ENCODE results near the gene SRP68.

Gene SRP68

DNA sequence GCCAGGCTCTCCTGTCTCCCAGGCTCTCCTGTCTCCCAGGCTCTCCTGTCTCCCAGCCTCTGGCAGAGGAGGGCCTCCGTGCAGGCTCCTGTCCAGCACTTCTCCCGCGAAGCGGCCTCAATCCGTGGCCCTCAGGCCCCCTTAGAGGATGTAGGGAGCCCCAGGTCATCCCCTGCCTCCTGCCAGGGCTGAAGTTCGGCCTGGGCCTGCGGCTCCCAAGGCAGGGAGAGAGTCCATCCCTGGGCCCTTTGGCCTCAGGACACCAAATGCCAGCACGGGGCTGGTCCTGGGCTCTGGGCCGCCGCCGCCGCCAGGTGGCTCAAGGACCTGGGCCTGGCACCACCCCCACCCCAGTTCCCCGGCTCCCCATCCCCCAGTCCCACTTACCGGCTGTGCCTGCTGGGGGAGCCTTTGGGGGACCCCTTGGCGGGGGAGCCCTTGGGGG, 45.6 kb downstream of the SRP68 start (continued):
- TF ChIP-seq ZNF518A (tag by site-specific recombination; conservative IDR thresholded peaks at IDR 0.05; ENCODE audit: low read depth): no peak
- no peak for TF ChIP-seq TCF7L2 (IDR thresholded peaks at IDR 0.05; ENCODE audit: borderline replicate concordance, low read depth, low read length)
- no peak for TF ChIP-seq MYNN (tag by site-specific recombination; IDR thresholded peaks at IDR 0.05; ENCODE audit: borderline replicate concordance)
- TF ChIP-seq, protein P1, sequence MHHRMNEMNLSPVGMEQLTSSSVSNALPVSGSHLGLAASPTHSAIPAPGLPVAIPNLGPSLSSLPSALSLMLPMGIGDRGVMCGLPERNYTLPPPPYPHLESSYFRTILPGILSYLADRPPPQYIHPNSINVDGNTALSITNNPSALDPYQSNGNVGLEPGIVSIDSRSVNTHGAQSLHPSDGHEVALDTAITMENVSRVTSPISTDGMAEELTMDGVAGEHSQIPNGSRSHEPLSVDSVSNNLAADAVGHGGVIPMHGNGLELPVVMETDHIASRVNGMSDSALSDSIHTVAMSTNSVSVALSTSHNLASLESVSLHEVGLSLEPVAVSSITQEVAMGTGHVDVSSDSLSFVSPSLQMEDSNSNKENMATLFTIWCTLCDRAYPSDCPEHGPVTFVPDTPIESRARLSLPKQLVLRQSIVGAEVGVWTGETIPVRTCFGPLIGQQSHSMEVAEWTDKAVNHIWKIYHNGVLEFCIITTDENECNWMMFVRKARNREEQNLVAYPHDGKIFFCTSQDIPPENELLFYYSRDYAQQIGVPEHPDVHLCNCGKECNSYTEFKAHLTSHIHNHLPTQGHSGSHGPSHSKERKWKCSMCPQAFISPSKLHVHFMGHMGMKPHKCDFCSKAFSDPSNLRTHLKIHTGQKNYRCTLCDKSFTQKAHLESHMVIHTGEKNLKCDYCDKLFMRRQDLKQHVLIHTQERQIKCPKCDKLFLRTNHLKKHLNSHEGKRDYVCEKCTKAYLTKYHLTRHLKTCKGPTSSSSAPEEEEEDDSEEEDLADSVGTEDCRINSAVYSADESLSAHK (tag by site-specific recombination; IDR thresholded peaks at IDR 0.05): no peak

GRCh38 chr17:76025294-76025693, 47.0 kb downstream of the SRP68 start:
- Histone ChIP-seq H3K36me3 (ENCODE audit: control insufficient read depth in 2 of 2, insufficient read depth in 1 of 2, low read length in 2 of 2) (no peaks in the 10 kb centered on the region), H3K4me3 (ENCODE audit: low read depth, low read length) (no peak overlapping the region), H3K9me3 (ENCODE audit: control insufficient read depth, insufficient read depth, low read depth, low read length) (no peaks in the 10 kb centered on the region), H3K27ac (ENCODE audit: extremely low read depth, low read depth, low read length) (no peak overlapping the region), H3K4me1 (ENCODE audit: control insufficient read depth, insufficient read depth, low read length) (peaks cover 12% of the 10 kb centered on the region)
- TF ChIP-seq KLF1 (tag by site-specific recombination; IDR thresholded peaks at IDR 0.05) (peak; percentile 75), KLF10 (tag by site-specific recombination; IDR thresholded peaks at IDR 0.05) (no peak), ZNF19 (tag by site-specific recombination; IDR thresholded peaks at IDR 0.05; ENCODE audit: low read depth) (no peak)
- ChIA-PET CTCF (interaction anchor here (1.8 kb wide), 1 partner anchor 11 kb away, joined by 6 read pairs; no protein-coding TSS in a partner anchor), POLR2A (interaction anchor here (0.7 kb wide), 1 partner anchor 503 kb away, joined by 4 read pairs; no protein-coding TSS in a partner anchor)

DNA sequence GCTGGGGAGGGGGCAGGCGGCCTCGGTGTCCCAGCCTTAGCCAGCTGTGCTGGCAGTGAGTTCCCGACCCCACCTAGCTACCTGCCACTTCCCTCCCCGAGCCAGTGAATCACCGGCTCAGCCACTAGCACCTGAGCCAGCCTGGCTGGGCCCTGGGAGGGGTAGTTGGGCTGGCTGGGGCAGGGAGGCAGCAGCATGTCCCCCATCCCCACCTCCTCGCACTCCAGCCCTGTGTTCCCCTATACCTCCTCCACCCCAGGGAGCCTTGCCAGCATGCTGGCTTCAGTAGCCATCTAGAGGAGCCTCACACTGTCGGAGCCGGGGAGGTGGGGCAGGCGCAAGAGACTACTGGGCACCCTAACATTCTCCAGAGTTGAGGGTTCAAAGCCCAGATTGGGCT, 48.0 kb downstream of the SRP68 start:
- Histone ChIP-seq H3K9me3 (ENCODE audit: control insufficient read depth, insufficient read depth, low read depth, low read length) (no peaks in the 10 kb centered on the region), H3K36me3 (ENCODE audit: control insufficient read depth in 2 of 2, insufficient read depth in 1 of 2, low read length in 2 of 2) (no peaks in the 10 kb centered on the region), H3K27ac (ENCODE audit: extremely low read depth, low read depth, low read length) (no peak overlapping the region), H3K4me3 (ENCODE audit: low read depth, low read length) (no peak overlapping the region), H3K4me1 (ENCODE audit: control insufficient read depth, insufficient read depth, low read length) (peaks cover 10% of the 10 kb centered on the region; the same call in 1 of the 2 replicates)
- ChIA-PET CTCF (interaction anchor here (0.9 kb wide), 1 partner anchor 11 kb away, joined by 4 read pairs; no protein-coding TSS in a partner anchor), POLR2A (interaction anchor here (0.6 kb wide), 2 partner anchors 8 to 834 kb away, joined by 3 to 5 read pairs; no protein-coding TSS in a partner anchor)
- TF ChIP-seq ZNF560 (tag by site-specific recombination; IDR thresholded peaks at IDR 0.05; ENCODE audit: borderline replicate concordance) (no peak), ZNF2 (tag by site-specific recombination; IDR thresholded peaks at IDR 0.05) (no peak), ZNF140 (tag by site-specific recombination; IDR thresholded peaks at IDR 0.05) (no peak), ZXDB (tag by site-specific recombination; IDR thresholded peaks at IDR 0.05) (no peak)
- TF ChIP-seq, protein P2, sequence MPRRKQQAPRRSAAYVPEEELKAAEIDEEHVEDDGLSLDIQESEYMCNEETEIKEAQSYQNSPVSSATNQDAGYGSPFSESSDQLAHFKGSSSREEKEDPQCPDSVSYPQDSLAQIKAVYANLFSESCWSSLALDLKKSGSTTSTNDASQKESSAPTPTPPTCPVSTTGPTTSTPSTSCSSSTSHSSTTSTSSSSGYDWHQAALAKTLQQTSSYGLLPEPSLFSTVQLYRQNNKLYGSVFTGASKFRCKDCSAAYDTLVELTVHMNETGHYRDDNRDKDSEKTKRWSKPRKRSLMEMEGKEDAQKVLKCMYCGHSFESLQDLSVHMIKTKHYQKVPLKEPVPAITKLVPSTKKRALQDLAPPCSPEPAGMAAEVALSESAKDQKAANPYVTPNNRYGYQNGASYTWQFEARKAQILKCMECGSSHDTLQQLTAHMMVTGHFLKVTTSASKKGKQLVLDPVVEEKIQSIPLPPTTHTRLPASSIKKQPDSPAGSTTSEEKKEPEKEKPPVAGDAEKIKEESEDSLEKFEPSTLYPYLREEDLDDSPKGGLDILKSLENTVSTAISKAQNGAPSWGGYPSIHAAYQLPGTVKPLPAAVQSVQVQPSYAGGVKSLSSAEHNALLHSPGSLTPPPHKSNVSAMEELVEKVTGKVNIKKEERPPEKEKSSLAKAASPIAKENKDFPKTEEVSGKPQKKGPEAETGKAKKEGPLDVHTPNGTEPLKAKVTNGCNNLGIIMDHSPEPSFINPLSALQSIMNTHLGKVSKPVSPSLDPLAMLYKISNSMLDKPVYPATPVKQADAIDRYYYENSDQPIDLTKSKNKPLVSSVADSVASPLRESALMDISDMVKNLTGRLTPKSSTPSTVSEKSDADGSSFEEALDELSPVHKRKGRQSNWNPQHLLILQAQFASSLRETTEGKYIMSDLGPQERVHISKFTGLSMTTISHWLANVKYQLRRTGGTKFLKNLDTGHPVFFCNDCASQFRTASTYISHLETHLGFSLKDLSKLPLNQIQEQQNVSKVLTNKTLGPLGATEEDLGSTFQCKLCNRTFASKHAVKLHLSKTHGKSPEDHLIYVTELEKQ (tag by site-specific recombination; IDR thresholded peaks at IDR 0.05; ENCODE audit: borderline replicate concordance): no peak
- TF ChIP-seq, protein P3, sequence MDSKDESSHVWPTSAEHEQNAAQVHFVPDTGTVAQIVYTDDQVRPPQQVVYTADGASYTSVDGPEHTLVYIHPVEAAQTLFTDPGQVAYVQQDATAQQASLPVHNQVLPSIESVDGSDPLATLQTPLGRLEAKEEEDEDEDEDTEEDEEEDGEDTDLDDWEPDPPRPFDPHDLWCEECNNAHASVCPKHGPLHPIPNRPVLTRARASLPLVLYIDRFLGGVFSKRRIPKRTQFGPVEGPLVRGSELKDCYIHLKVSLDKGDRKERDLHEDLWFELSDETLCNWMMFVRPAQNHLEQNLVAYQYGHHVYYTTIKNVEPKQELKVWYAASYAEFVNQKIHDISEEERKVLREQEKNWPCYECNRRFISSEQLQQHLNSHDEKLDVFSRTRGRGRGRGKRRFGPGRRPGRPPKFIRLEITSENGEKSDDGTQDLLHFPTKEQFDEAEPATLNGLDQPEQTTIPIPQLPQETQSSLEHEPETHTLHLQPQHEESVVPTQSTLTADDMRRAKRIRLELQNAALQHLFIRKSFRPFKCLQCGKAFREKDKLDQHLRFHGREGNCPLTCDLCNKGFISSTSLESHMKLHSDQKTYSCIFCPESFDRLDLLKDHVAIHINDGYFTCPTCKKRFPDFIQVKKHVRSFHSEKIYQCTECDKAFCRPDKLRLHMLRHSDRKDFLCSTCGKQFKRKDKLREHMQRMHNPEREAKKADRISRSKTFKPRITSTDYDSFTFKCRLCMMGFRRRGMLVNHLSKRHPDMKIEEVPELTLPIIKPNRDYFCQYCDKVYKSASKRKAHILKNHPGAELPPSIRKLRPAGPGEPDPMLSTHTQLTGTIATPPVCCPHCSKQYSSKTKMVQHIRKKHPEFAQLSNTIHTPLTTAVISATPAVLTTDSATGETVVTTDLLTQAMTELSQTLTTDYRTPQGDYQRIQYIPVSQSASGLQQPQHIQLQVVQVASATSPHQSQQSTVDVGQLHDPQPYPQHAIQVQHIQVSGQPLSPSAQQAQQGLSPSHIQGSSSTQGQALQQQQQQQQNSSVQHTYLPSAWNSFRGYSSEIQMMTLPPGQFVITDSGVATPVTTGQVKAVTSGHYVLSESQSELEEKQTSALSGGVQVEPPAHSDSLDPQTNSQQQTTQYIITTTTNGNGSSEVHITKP (tag by site-specific recombination; IDR thresholded peaks at IDR 0.05): no peak

Measured in HEK293 (cell line).